Sigmoid colon (tissue), 4 donors: ENCODE measurements around the gene E2F2.

Source experiments
- CTCF ChIP-seq, 4 experiments: fragments of 450-650 bp in 3 of 4; fragments of 200-600 bp in 1 of 4; IDR thresholded peaks; one replicate each; pipeline ENCODE4 v1.5.1; 2016 to 2019; ENCODE audit warnings: antibody characterized with exemption in 4 of 4, mild to moderate bottlenecking in 3 of 4, moderate library complexity in 2 of 4
- POLR2AphosphoS5 ChIP-seq, 4 donors: sonication (generic); formaldehyde crosslinking; IDR thresholded peaks; one replicate each; pipeline ENCODE4 v1.6.1; 2017; ENCODE audit warnings: antibody characterized with exemption in 4 of 4

GRCh38 chr1:23527900-23528249 lies 3.2 kb downstream of the E2F2 start:
- TF ChIP-seq POLR2AphosphoS5 (IDR thresholded peaks at IDR 0.05) (no peak), CTCF (IDR thresholded peaks at IDR 0.05) (no peak)
